ENCODE measurements around the gene FGFR1OP2. TPM values are rescaled to one million over a fixed set of nuclear protein-coding genes. Genes with fewer than 3 reads are reported as not detected.
A peak's percentile ranks its signal among the peaks of the same experiment; 100 is the strongest.

Gene FGFR1OP2
- total and polyA plus RNA-seq, 8 donors: 9.3 to 23.3 (median 11.6) TPM

- no peaks in the 10 kb centered on the region for H3K27me3 ChIP-seq
- no peak overlapping the region for H3K4me3 ChIP-seq
- H3K9me3 ChIP-seq: no peaks in the 10 kb centered on the region
- peaks cover 0 to 6% (median 4%) of the 10 kb centered on the region in 3 donors for H3K36me3 ChIP-seq
- FAIRE-seq (peak; percentile 29), ATAC-seq (peak in 2 of 4 donors; percentile 18 to 52), DNase-seq (no peak)
- intact Hi-C loops (cut with DNase I): no loop called here
- WGBS, 2 donors: 13 to 16% methylated on average over 1 of the region's 1 CpG
- TF ChIP-seq CTCF (IDR thresholded peaks at IDR 0.05): no peak
- peaks cover 4 to 14% (median 6%) of the 10 kb centered on the region in 3 donors for H3K4me1 ChIP-seq
- peak overlapping the region in 2 of 4 donors; percentile 27 to 67 for H3K27ac ChIP-seq
These were observed 32.2 kb upstream of the FGFR1OP2 start for GRCh38 chr12:26906024-26906423.

- ATAC-seq (peak; percentile 75 to 93 (median 90)), FAIRE-seq (no peak), DNase-seq (peak in 3 of 6 donors; percentile 14 to 31 (median 25))
- Histone ChIP-seq H3K4me1 (peaks cover 4 to 14% (median 6%) of the 10 kb centered on the region in 3 donors), H3K27me3 (no peaks in the 10 kb centered on the region), H3K4me3 (no peak overlapping the region), H3K36me3 (peaks cover 0 to 8% (median 7%) of the 10 kb centered on the region in 3 donors), H3K27ac (peak overlapping the region in 3 of 4 donors; percentile 27 to 67 (median 28)), H3K9me3 (no peaks in the 10 kb centered on the region)
- WGBS, 2 donors: 13 to 19% methylated on average over 1 of the region's 1 CpG
- intact Hi-C loops (cut with DNase I): no loop called here
- TF ChIP-seq CTCF (IDR thresholded peaks at IDR 0.05): no peak
These were observed 31.6 kb upstream of the FGFR1OP2 start for GRCh38 chr12:26906704-26907103.

- no peak for TF ChIP-seq CTCF (IDR thresholded peaks at IDR 0.05)
- Histone ChIP-seq H3K27ac (no peak overlapping the region), H3K9me3 (no peaks in the 10 kb centered on the region), H3K4me3 (no peak overlapping the region), H3K36me3 (peaks cover 0 to 6% (median 0%) of the 10 kb centered on the region in 3 donors), H3K27me3 (no peaks in the 10 kb centered on the region), H3K4me1 (no peaks in the 10 kb centered on the region)
- no peak for FAIRE-seq
- WGBS, 2 donors: 80 to 84% methylated on average over 5 of the region's 5 CpGs
- no peak for DNase-seq
- intact Hi-C loops (cut with DNase I): no loop called here
- peak in 1 of 4 donors; percentile 53 for ATAC-seq
These were observed 19.7 kb upstream of the FGFR1OP2 start for GRCh38 chr12:26918321-26919215.

- ATAC-seq: no peak
- no peak for DNase-seq
- no peak for FAIRE-seq
- 91 to 97% methylated on average over 2 of the region's 2 CpGs for WGBS, 2 donors
- no peaks in the 10 kb centered on the region for H3K9me3 ChIP-seq
- H3K36me3 ChIP-seq: peaks cover 0 to 4% (median 0%) of the 10 kb centered on the region in 3 donors
- no peak overlapping the region for H3K4me3 ChIP-seq
- H3K27ac ChIP-seq: no peak overlapping the region
- no peaks in the 10 kb centered on the region for H3K4me1 ChIP-seq
- no peaks in the 10 kb centered on the region for H3K27me3 ChIP-seq
- no peak for TF ChIP-seq CTCF (IDR thresholded peaks at IDR 0.05)
- intact Hi-C loops (cut with DNase I): no loop called here
These were observed 19.1 kb upstream of the FGFR1OP2 start for GRCh38 chr12:26919216-26919555.

GRCh38 chr12:26921886-26922285, 16.4 kb upstream of the FGFR1OP2 start:
- H3K9me3 ChIP-seq: no peaks in the 10 kb centered on the region
- FAIRE-seq (no peak), DNase-seq (no peak), ATAC-seq (no peak)
- no peak for TF ChIP-seq CTCF (IDR thresholded peaks at IDR 0.05)
- peaks cover 0 to 8% (median 0%) of the 10 kb centered on the region in 3 donors for H3K36me3 ChIP-seq
- no peak overlapping the region for H3K4me3 ChIP-seq
- no peaks in the 10 kb centered on the region for H3K27me3 ChIP-seq
- 83 to 88% methylated on average over 3 of the region's 3 CpGs for WGBS, 2 donors
- intact Hi-C loops (cut with DNase I): no loop called here
- no peak overlapping the region for H3K27ac ChIP-seq
- H3K4me1 ChIP-seq: no peaks in the 10 kb centered on the region

All from pancreas (tissue), 10 donors.